ENCODE data around the gene GP5.

Gene GP5

GRCh38 chr3:194404365-194405140 is 5.5 kb upstream of the GP5 start:
- no peak for DNase-seq (ENCODE audit: low spot score)
- TF ChIP-seq CTCF (IDR thresholded peaks at IDR 0.05; ENCODE audit: extremely low read depth, insufficient read depth, missing control alignments) = peak; percentile 61
- in situ Hi-C loops (cut with MboI; ENCODE audit: low pct_unique_long_range_greater_than_20kb, low sequenced_read_pairs, unreplicated experiment) = no loop called here

DNA sequence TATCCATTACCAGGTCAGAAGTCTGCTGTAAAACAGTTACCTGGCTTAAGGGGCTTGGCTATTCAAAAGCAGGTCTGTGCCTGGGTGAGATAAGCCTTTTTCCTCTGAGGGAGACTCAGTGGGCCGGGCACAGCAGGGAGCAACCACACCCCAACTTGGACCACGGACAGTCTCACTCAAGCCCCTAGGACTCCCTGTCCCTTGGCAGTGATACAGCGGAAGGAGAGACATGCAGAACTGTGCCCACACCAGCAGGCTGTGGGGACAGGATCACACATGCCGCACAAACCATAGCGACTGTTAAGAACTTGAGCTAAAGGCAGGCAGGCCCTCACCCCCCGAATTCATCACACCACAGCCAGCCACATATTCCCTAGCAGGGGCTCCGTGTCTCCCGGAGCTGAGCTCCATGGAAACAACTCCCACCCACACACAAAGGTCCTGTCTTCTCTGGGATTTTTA is 2.8 kb upstream of the GP5 start:
- DNase-seq (ENCODE audit: low spot score) = no peak

DNA sequence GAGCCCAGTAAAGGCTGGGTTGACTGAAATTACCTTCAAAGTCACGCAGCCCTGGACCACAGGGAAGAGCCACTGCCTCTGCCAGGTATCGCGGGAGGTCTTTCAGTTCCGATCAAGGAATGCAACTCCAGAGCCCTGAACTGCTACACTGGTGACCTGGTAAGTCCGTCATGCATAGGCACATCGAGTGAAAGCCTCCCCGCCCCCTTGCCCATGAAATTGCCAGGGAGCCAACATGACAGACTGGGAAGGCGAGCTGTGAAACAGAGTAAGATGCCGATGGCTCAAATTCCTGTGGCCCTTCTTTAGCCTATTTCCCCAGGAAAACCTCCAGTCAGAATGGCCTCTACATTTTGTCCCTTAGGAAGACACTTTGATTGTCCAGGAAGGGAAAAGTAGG is 2.3 kb upstream of the GP5 start:
- no peak for DNase-seq (ENCODE audit: low spot score)
- in situ Hi-C loops (cut with MboI; ENCODE audit: low pct_unique_long_range_greater_than_20kb, low sequenced_read_pairs, unreplicated experiment) = no loop called here
- no peak for TF ChIP-seq CTCF (IDR thresholded peaks at IDR 0.05; ENCODE audit: extremely low read depth, insufficient read depth, missing control alignments)

More for the DNA sequence above, 2.8 kb upstream of the GP5 start:
- in situ Hi-C loops (cut with MboI; ENCODE audit: low pct_unique_long_range_greater_than_20kb, low sequenced_read_pairs, unreplicated experiment) = no loop called here
- no peak for TF ChIP-seq CTCF (IDR thresholded peaks at IDR 0.05; ENCODE audit: extremely low read depth, insufficient read depth, missing control alignments)

DNA sequence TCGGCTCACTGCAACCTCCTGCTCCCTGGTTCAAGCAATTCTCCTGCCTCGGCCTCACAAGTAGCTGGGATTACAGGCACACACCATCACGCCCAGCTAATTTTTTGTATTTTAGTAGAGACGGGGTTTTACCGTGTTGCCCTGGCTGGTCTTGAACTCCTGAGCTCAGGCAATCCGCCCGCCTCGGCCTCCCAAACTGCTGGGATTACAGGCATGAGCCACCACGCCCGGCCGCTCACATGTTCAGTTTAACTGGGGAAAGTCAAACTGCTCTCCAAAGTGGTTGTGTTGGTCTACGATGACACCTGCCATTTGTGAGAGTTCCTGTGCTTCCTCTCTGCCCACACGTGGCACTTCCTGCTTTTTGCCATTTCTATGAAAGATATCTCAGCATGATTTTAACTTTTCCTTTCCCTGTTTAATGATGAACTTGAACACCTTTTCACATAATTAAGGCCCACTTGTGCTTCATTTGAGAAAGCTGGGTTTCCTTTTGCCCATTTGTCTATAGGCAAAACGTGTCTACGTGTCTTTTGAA is 877 bp upstream of the GP5 start:
- in situ Hi-C loops (cut with MboI; ENCODE audit: low pct_unique_long_range_greater_than_20kb, low sequenced_read_pairs, unreplicated experiment) = no loop called here
- TF ChIP-seq CTCF (IDR thresholded peaks at IDR 0.05; ENCODE audit: extremely low read depth, insufficient read depth, missing control alignments) = no peak
- no peak for DNase-seq (ENCODE audit: low spot score)

- TF ChIP-seq CTCF (IDR thresholded peaks at IDR 0.05; ENCODE audit: extremely low read depth, insufficient read depth, missing control alignments) = no peak
- DNase-seq (ENCODE audit: low spot score) = no peak
- in situ Hi-C loops (cut with MboI; ENCODE audit: low pct_unique_long_range_greater_than_20kb, low sequenced_read_pairs, unreplicated experiment) = no loop called here
These were observed 1.2 kb downstream of the GP5 start for GRCh38 chr3:194397757-194398312.

DNA sequence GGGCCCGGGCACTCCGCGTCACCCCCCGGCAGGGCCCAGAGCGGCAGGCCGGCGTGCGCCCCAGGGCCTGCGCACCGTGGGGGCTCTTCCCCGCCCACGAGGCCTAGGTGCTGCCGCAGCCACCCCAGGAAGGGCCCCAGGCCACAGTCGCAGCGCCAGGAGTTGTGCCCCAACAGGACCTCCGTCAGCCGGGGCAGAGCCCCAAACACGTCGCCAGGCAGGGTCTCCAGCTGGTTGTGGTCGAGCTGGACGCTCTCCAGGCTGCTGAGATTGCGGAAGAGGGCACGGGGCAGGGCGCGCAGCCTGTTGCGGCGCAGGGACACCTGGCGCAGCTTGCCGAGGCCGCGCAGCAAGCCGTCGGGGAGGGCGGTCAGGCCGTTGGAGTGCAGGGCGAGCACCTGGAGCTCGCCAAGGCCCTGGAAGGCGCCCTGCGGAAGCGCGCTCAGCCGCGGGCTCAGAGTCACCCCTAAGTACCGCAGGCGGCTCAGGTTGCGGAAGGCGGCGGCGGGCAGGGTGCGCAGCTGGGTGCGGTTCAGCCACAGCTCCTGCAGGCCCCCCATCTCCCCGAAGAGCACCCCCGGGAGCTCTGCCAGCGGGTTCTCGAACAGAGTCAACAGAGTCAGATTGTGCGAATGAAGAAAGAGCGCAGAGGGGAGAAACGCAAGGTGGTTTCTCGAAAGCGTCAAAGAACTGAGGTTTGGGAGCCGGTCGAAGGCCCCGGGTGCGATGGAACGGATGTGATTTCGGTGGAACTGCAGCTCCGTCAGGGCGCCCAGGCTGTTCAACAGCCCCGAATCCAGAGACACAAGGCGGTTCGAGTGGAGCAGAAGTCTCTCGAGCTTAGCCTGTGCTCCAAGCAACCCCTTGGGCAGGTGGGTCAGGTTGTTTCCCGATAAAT is 2.0 kb downstream of the GP5 start:
- no peak for TF ChIP-seq CTCF (IDR thresholded peaks at IDR 0.05; ENCODE audit: extremely low read depth, insufficient read depth, missing control alignments)
- DNase-seq (ENCODE audit: low spot score) = peak; percentile 59
- in situ Hi-C loops (cut with MboI; ENCODE audit: low pct_unique_long_range_greater_than_20kb, low sequenced_read_pairs, unreplicated experiment) = no loop called here
